GM18519 (cell line): Measurements from ENCODE around the gene CSRP3.

Experiments
- ATAC-seq: cut with Tn5 transposase; IDR thresholded peaks from one replicate; pipeline ENCODE4 v1.9.1; 2021; ENCODE audit warnings: mild to moderate bottlenecking, moderate library complexity; ENCODE audit not compliant: unreplicated experiment, low FRiP score

CSRP3 gene

GRCh38 chr11:19191530-19192169 is 10.1 kb downstream of the CSRP3 start:
- no peak for ATAC-seq

GRCh38 chr11:19187833-19188258 is 13.9 kb downstream of the CSRP3 start:
- no peak for ATAC-seq

GRCh38 chr11:19187114-19187832 is 14.5 kb downstream of the CSRP3 start:
- ATAC-seq, result no peak

GRCh38 chr11:19185516-19186052 is 16.2 kb downstream of the CSRP3 start:
- ATAC-seq, result no peak

- no peak for ATAC-seq
Measured at GRCh38 chr11:19185036-19185435, 16.7 kb downstream of the CSRP3 start.

GRCh38 chr11:19183646-19184045 is 18.1 kb downstream of the CSRP3 start:
- no peak for ATAC-seq

GRCh38 chr11:19181531-19182261 is 20.1 kb downstream of the CSRP3 start:
- no peak for ATAC-seq

GRCh38 chr11:19176629-19177186 is 25.1 kb downstream of the CSRP3 start:
- no peak for ATAC-seq

- ATAC-seq, result no peak
Measured at GRCh38 chr11:19173964-19174638, 27.7 kb downstream of the CSRP3 start.

- no peak for ATAC-seq
Measured at GRCh38 chr11:19173004-19173689, 28.6 kb downstream of the CSRP3 start.

GRCh38 chr11:19168090-19168489 is 33.7 kb downstream of the CSRP3 start:
- no peak for ATAC-seq

- no peak for ATAC-seq
Measured at GRCh38 chr11:19164881-19165280, 36.9 kb downstream of the CSRP3 start.

GRCh38 chr11:19164230-19164855 is 37.4 kb downstream of the CSRP3 start:
- no peak for ATAC-seq

GRCh38 chr11:19163617-19164016 is 38.2 kb downstream of the CSRP3 start:
- ATAC-seq, result no peak

GRCh38 chr11:19162951-19163505 is 38.8 kb downstream of the CSRP3 start:
- ATAC-seq, result no peak

- no peak for ATAC-seq
Measured at GRCh38 chr11:19161651-19162050, 40.1 kb downstream of the CSRP3 start.

- no peak for ATAC-seq
Measured at GRCh38 chr11:19160847-19161246, 40.9 kb downstream of the CSRP3 start.

GRCh38 chr11:19156892-19157291 is 44.9 kb downstream of the CSRP3 start:
- ATAC-seq, result no peak

GRCh38 chr11:19145319-19145718 is 56.5 kb downstream of the CSRP3 start:
- no peak for ATAC-seq
